Adrenal gland (tissue), 12 donors: Measurements from ENCODE around the gene LIMK2. TPM values are rescaled to one million over a fixed set of nuclear protein-coding genes. Genes with fewer than 3 reads are reported as not detected.

Experiments
- DNase-seq, 7 donors: peaks; one replicate each; pipeline ENCODE4 v3.0.0-alpha.2; 2019 to 2020
- H3K27ac ChIP-seq, 5 donors: fragments of 200-600 bp; sonication (generic) in 4 of 5; 1 replicate in 3 of 5; 2 replicates in 2 of 5; pipeline versions ENCODE4 v1.5.1 to v1.8.0; 2016 to 2020; ENCODE audit warnings: mild to moderate bottlenecking in 1 of 5
- H3K27me3 ChIP-seq: fragments of 200-600 bp; 2 replicates; pipeline ENCODE4 v1.8.0; 2021
- H3K36me3 ChIP-seq, 2 donors: fragments of 200-600 bp; replicated peaks in 1 of 2; 1 replicate in 1 of 2; 2 replicates in 1 of 2; pipeline versions ENCODE4 v1.5.1 to v1.8.0; 2018 to 2022
- H3K4me1 ChIP-seq, 2 donors: fragments of 200-600 bp; replicated peaks in 1 of 2; 1 replicate in 1 of 2; 2 replicates in 1 of 2; pipeline versions ENCODE4 v1.5.1 to v1.8.0; 2018 to 2021
- H3K4me3 ChIP-seq, 4 donors: fragments of 200-600 bp; sonication (generic) in 3 of 4; one replicate each; pipeline ENCODE4 v1.5.1; 2016 to 2018
- H3K9me3 ChIP-seq, 3 donors: fragments of 200-600 bp; sonication (generic) in 1 of 3; replicated peaks in 1 of 3; 1 replicate in 2 of 3; 2 replicates in 1 of 3; pipeline versions ENCODE4 v1.5.1 to v1.8.0; 2016 to 2021
- POLR2A ChIP-seq, 2 donors: fragments of 450-650 bp; IDR thresholded peaks; one replicate each; pipeline ENCODE4 v1.6.1; 2017; ENCODE audit warnings: antibody characterized with exemption in 2 of 2, mild to moderate bottlenecking in 2 of 2, moderate library complexity in 1 of 2
- WGBS, 4 donors: extraction: QIAGEN DNeasy Blood & Tissue Kit in 2 of 4; methylation state at CpG; one replicate each; pipeline versions ENCODE4 v1.1.5 to v1.1.7; 2013 to 2017; 5-methylcytosine and 5-hydroxymethylcytosine counted together
- intact Hi-C, 2 donors: fragments of 100-400 bp; cut with DNase I; formaldehyde crosslinking; loops; one replicate each; pipeline versions ENCODE4 v1.14.1 to v1.15.0; 2022 to 2023
- polyA plus RNA-seq, 3 donors: library from polyadenylated mRNA; stranded (reverse); fragments of 200-250 nt in 2 of 3; fragments of 350-450 nt in 1 of 3; fragmentation: Illumina TruSeq in 1 of 3; extraction: RNeasy Lipid Tissue Mini Kit (QIAGEN cat#74804) in 1 of 3; gene quantifications; one replicate each; pipeline ENCODE4 v1.2.3, GENCODE V29; 2013 to 2014
- total RNA-seq, 9 donors: library from RNA; depleted of rRNA in 4 of 9; stranded (reverse); fragments of >200 nt in 4 of 9; fragments of 120-200 nt in 1 of 9; fragmentation: NEBNext Ultra II Directional in 1 of 9; extraction: Animal tissue kit (Norgen Biotek cat#: 25700) in 1 of 9; gene quantifications; one replicate each; pipeline versions ENCODE4 v1.1.0 to v1.2.4, GENCODE V29; 2013 to 2023
- TF ChIP-seq, protein P1 (sequence below), 6 experiments: fragments of 450-650 bp in 4 of 6; fragments of 200-600 bp in 2 of 6; sonication (generic) in 1 of 6; IDR thresholded peaks; 1 replicate in 5 of 6; 2 replicates in 1 of 6; pipeline versions ENCODE4 v1.5.1 to v1.8.0; 2016 to 2021; ENCODE audit warnings: antibody characterized with exemption in 6 of 6, mild to moderate bottlenecking in 2 of 6, moderate library complexity in 1 of 6
- donor health status: healthy with polysubstance abuse.
- donor health status: Bipolar disorder and iron deficiency.
- donor health status: DM: yes; HTN: yes; CAD: no.
- donor health status: DM: no; HTN: no; CAD: no.
- donor health status: DM: no; HTN: no; CAD: no.
- donor health status: DM: yes; HTN: yes; CAD: no.

LIMK2 gene
- total and polyA plus RNA-seq, 12 donors = 12.6 to 36.1 (median 20.2) TPM

DNA sequence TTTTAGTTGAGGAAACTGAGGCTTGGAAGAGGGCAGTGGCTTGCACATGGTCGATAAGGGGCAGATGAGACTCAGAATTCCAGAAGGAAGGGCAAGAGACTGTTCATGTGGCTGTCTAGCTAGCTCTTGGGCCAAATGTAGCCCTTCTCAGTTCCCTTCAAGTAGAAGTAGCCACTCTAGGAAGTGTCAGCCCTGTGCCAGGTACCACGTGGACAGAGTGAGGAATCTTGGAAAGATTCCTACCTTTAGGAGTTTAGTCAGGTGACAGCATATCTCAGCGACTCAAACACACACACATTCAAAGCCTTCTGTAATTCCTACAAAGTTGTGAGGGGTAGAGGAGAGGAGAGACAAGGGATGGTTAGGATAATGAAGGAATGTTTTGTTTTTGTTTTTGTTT lies 61.9 kb downstream of the LIMK2 start:
- intact Hi-C loops = loop anchor here (5.0 to 10.0 kb wide), 3 partner anchors 59 to 62 kb away; partner anchors contain the start of gene LIMK2 (in 2 of the 2)
- DNase-seq = no peak
- WGBS, 4 donors = 75 to 81% (median 79%) methylated on average over 3 of the region's 3 CpGs
- Histone ChIP-seq H3K36me3 (peaks cover 0 to 57% of the 10 kb centered on the region in 2 donors), H3K4me3 (no peak overlapping the region), H3K27ac (no peak overlapping the region), H3K4me1 (no peaks in the 10 kb centered on the region), H3K9me3 (no peaks in the 10 kb centered on the region), H3K27me3 (no peaks in the 10 kb centered on the region)
- TF ChIP-seq POLR2A (IDR thresholded peaks at IDR 0.05) = no peak
- TF ChIP-seq, protein P1, sequence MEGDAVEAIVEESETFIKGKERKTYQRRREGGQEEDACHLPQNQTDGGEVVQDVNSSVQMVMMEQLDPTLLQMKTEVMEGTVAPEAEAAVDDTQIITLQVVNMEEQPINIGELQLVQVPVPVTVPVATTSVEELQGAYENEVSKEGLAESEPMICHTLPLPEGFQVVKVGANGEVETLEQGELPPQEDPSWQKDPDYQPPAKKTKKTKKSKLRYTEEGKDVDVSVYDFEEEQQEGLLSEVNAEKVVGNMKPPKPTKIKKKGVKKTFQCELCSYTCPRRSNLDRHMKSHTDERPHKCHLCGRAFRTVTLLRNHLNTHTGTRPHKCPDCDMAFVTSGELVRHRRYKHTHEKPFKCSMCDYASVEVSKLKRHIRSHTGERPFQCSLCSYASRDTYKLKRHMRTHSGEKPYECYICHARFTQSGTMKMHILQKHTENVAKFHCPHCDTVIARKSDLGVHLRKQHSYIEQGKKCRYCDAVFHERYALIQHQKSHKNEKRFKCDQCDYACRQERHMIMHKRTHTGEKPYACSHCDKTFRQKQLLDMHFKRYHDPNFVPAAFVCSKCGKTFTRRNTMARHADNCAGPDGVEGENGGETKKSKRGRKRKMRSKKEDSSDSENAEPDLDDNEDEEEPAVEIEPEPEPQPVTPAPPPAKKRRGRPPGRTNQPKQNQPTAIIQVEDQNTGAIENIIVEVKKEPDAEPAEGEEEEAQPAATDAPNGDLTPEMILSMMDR (IDR thresholded peaks at IDR 0.05) = no peak

- no peaks in the 10 kb centered on the region for H3K9me3 ChIP-seq
- intact Hi-C loops = loop anchor here (10.0 kb wide), 2 partner anchors 60 kb away; partner anchors contain the start of gene LIMK2 (in 1 of the 2)
Observed at GRCh38 chr22:31275018-31275417, 62.9 kb downstream of the LIMK2 start.

DNA sequence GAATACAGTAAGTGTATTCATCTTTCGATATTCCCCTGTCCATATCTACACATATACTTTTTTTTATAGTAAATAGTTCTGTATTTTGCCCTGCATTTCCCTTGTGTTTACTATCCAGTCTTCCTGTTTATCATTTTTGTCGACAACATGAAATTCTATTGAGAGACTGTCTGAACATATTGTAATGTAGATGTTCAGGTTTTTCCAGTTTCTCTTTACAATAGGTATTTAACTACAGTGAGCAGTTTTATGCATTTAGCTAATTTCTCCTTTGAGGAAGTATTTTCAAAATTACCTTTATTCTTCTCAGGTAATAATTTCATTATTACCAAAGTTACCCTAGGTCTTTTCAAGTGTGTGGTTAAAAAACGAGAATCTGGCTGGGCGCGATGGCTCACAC lies 63.5 kb downstream of the LIMK2 start:
- no peaks in the 10 kb centered on the region for H3K27me3 ChIP-seq
- no peaks in the 10 kb centered on the region for H3K4me1 ChIP-seq
- 74 to 92% (median 76%) methylated on average over 5 of the region's 5 CpGs for WGBS, 4 donors
- no peaks in the 10 kb centered on the region for H3K9me3 ChIP-seq
- H3K4me3 ChIP-seq = no peak overlapping the region
- no peak for TF ChIP-seq POLR2A (IDR thresholded peaks at IDR 0.05)
- TF ChIP-seq, protein P1 (IDR thresholded peaks at IDR 0.05) = no peak
- DNase-seq = no peak
- intact Hi-C loops = loop anchor here (10.0 kb wide), 2 partner anchors 59 to 61 kb away; partner anchors contain the start of gene LIMK2 (in 1 of the 2)
- H3K36me3 ChIP-seq = peaks cover 0 to 65% of the 10 kb centered on the region in 2 donors
- H3K27ac ChIP-seq = no peak overlapping the region

More at GRCh38 chr22:31275018-31275417, 62.9 kb downstream of the LIMK2 start:
- Histone ChIP-seq H3K4me1 (no peaks in the 10 kb centered on the region), H3K27ac (no peak overlapping the region), H3K4me3 (no peak overlapping the region), H3K27me3 (no peaks in the 10 kb centered on the region), H3K36me3 (peaks cover 0 to 64% of the 10 kb centered on the region in 2 donors)
- no peak for DNase-seq
- 80 to 92% (median 88%) methylated on average over 5 to 6 of the region's 6 CpGs for WGBS, 4 donors
- TF ChIP-seq, protein P1 (IDR thresholded peaks at IDR 0.05) = no peak
- TF ChIP-seq POLR2A (IDR thresholded peaks at IDR 0.05) = no peak

DNA sequence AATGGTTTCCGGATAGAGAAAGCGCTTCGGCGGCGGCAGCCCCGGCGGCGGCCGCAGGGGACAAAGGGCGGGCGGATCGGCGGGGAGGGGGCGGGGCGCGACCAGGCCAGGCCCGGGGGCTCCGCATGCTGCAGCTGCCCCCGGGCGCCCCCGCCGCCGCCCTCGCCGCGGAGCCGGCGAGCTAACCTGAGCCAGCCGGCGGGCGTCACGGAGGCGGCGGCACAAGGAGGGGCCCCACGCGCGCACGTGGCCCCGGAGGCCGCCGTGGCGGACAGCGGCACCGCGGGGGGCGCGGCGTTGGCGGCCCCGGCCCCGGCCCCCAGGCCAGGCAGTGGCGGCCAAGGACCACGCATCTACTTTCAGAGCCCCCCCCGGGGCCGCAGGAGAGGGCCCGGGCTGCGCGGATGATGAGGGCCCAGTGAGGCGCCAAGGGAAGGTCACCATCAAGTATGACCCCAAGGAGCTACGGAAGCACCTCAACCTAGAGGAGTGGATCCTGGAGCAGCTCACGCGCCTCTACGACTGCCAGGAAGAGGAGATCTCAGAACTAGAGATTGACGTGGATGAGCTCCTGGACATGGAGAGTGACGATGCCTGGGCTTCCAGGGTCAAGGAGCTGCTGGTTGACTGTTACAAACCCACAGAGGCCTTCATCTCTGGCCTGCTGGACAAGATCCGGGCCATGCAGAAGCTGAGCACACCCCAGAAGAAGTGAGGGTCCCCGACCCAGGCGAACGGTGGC lies 64.5 kb downstream of the LIMK2 start:
- DNase-seq = no peak
- Histone ChIP-seq H3K4me1 (peaks cover 0 to 2% of the 10 kb centered on the region in 2 donors), H3K36me3 (peaks cover 0 to 75% of the 10 kb centered on the region in 2 donors), H3K27ac (no peak overlapping the region), H3K9me3 (no peaks in the 10 kb centered on the region), H3K4me3 (no peak overlapping the region), H3K27me3 (no peaks in the 10 kb centered on the region)
- intact Hi-C loops = loop anchor here (10.0 kb wide), 2 partner anchors 58 to 62 kb away; partner anchors contain the start of gene LIMK2 (in 1 of the 2)
- TF ChIP-seq, protein P1 (IDR thresholded peaks at IDR 0.05) = no peak
- no peak for TF ChIP-seq POLR2A (IDR thresholded peaks at IDR 0.05)
- WGBS, 4 donors = 91 to 95% (median 93%) methylated on average over 21 to 69 of the region's 69 CpGs
